Thyroid gland (tissue), 4 donors: ENCODE data around the gene CLMN. TPM values are rescaled to one million over a fixed set of nuclear protein-coding genes. Genes with fewer than 3 reads are reported as not detected.

Source experiments
- DNase-seq, 2 donors: peaks; one replicate each; pipeline ENCODE4 v3.0.0-alpha.2; 2019
- H3K27ac ChIP-seq, 3 donors: fragments of 200-600 bp; sonication (generic); 1 replicate in 2 of 3; 2 replicates in 1 of 3; pipeline ENCODE4 v1.5.1; 2016 to 2019; ENCODE audit warnings: mild to moderate bottlenecking in 1 of 3, moderate library complexity in 1 of 3
- H3K27me3 ChIP-seq: fragments of 200-600 bp; sonication (generic); one replicate; pipeline ENCODE4 v1.5.1; 2019
- H3K36me3 ChIP-seq, 2 donors: fragments of 200-600 bp; sonication (generic); one replicate each; pipeline ENCODE4 v1.5.1; 2016 to 2019
- H3K4me1 ChIP-seq, 2 donors: fragments of 200-600 bp; sonication (generic); one replicate each; pipeline ENCODE4 v1.5.1; 2017 to 2019
- H3K4me3 ChIP-seq, 3 donors: fragments of 200-600 bp; sonication (generic); replicated peaks in 1 of 3; 1 replicate in 2 of 3; 2 replicates in 1 of 3; pipeline ENCODE4 v1.5.1; 2016; ENCODE audit warnings: mild to moderate bottlenecking in 1 of 3
- H3K9me3 ChIP-seq: fragments of 200-600 bp; sonication (generic); one replicate; pipeline ENCODE4 v1.5.1; 2017
- POLR2A ChIP-seq, 2 donors: fragments of 450-650 bp; IDR thresholded peaks; one replicate each; pipeline ENCODE4 v1.6.1; 2017; ENCODE audit warnings: antibody characterized with exemption in 2 of 2, mild to moderate bottlenecking in 2 of 2, moderate library complexity in 1 of 2
- WGBS, 2 donors: methylation state at CpG; one replicate each; pipeline ENCODE4 v1.1.5; 2017; 5-methylcytosine and 5-hydroxymethylcytosine counted together
- intact Hi-C: fragments of 100-400 bp; cut with DNase I; formaldehyde crosslinking; loops from one replicate; pipeline ENCODE4 v1.15.1; 2023
- total RNA-seq, 4 donors: library from RNA; depleted of rRNA; stranded (reverse); fragments of >200 nt; gene quantifications; one replicate each; pipeline ENCODE4 v1.2.3, GENCODE V29; 2016
- TF ChIP-seq, protein P1 (sequence below), 6 experiments: fragments of 200-600 bp in 3 of 6; fragments of 450-650 bp in 3 of 6; sonication (generic) in 3 of 6; IDR thresholded peaks; one replicate each; pipeline ENCODE4 v1.5.1; 2016 to 2019; ENCODE audit warnings: antibody characterized with exemption in 6 of 6, mild to moderate bottlenecking in 2 of 6, inconsistent platforms in 1 of 6, moderate library complexity in 1 of 6

The CLMN gene
- total RNA-seq, 4 donors from 2014 or later, result 15.3 to 29.9 (median 17.8) TPM

DNA sequence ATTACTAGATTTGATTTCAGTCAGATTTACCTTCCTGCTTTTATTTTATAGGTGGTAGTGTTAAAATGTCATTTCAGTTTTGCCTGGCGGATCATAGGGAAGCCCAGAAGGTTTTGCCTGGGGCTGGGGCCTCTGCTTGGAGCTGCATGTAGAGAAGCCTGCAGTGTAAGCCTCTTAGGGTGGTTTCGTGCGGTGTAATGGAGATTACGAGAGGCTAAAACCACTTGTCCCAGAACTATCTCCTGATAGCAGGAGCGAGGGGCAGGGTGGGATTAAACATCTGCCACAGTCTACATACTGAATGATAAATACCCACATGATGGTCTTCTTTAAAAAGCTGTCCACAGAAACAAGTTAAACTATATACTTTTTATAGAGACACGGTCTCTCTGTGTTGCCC is 127.4 kb downstream of the CLMN start:
- DNase-seq, result no peak
- intact Hi-C loops, result no loop called here
- no peak overlapping the region for H3K4me3 ChIP-seq
- H3K9me3 ChIP-seq, result no peaks in the 10 kb centered on the region
- H3K27ac ChIP-seq, result no peak overlapping the region
- 94 to 99% methylated on average over 6 of the region's 6 CpGs for WGBS, 2 donors
- H3K27me3 ChIP-seq, result no peaks in the 10 kb centered on the region
- H3K4me1 ChIP-seq, result peaks cover 29 to 34% of the 10 kb centered on the region in 2 donors
- H3K36me3 ChIP-seq, result no peaks in the 10 kb centered on the region
- no peak for TF ChIP-seq POLR2A (IDR thresholded peaks at IDR 0.05)
- TF ChIP-seq, protein P1, sequence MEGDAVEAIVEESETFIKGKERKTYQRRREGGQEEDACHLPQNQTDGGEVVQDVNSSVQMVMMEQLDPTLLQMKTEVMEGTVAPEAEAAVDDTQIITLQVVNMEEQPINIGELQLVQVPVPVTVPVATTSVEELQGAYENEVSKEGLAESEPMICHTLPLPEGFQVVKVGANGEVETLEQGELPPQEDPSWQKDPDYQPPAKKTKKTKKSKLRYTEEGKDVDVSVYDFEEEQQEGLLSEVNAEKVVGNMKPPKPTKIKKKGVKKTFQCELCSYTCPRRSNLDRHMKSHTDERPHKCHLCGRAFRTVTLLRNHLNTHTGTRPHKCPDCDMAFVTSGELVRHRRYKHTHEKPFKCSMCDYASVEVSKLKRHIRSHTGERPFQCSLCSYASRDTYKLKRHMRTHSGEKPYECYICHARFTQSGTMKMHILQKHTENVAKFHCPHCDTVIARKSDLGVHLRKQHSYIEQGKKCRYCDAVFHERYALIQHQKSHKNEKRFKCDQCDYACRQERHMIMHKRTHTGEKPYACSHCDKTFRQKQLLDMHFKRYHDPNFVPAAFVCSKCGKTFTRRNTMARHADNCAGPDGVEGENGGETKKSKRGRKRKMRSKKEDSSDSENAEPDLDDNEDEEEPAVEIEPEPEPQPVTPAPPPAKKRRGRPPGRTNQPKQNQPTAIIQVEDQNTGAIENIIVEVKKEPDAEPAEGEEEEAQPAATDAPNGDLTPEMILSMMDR (IDR thresholded peaks at IDR 0.05), result no peak

DNA sequence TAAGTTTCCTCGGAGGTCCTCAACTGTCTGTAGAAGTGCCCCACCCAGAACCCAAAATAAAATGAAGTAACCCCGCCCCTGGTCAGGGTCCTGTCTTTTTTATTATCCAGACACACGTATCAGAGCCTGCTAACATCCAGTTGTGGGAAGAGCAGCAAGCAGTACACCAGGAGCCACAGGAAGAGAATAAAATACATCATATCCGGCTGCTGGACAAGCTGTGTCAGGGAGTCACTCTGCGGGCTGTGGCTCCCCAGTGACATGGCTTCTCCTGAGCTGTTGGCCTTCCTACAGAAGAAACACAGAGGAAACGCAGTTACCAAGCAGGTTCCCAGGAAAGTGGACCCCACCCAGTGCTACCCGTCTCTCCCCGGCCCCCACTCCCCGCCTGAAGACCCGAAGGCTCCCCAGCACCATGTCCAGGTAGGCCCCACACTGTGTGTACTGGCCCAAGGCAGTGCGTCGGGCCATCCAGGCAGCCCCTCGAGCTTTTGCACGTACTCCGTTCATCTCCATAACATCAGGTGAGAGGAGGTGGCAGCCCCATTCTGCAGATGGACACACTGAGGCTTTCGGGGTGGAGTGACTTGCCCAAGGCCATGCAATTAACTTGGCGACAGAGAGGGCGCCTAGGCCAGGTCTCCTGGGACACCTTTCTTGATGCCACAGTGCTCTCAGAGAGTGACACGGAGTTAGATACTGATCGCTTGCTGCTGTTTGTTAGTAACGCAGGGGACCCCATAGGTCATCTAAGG is 128.1 kb downstream of the CLMN start:
- no peak for DNase-seq
- Histone ChIP-seq H3K4me1 (peaks cover 23 to 28% of the 10 kb centered on the region in 2 donors), H3K4me3 (no peak overlapping the region), H3K27me3 (no peaks in the 10 kb centered on the region), H3K27ac (no peak overlapping the region), H3K36me3 (no peaks in the 10 kb centered on the region), H3K9me3 (no peaks in the 10 kb centered on the region)
- 88 to 89% methylated on average over 21 of the region's 21 CpGs for WGBS, 2 donors
- TF ChIP-seq POLR2A (IDR thresholded peaks at IDR 0.05), result no peak
- TF ChIP-seq, protein P1 (IDR thresholded peaks at IDR 0.05), result no peak
- intact Hi-C loops, result no loop called here

DNA sequence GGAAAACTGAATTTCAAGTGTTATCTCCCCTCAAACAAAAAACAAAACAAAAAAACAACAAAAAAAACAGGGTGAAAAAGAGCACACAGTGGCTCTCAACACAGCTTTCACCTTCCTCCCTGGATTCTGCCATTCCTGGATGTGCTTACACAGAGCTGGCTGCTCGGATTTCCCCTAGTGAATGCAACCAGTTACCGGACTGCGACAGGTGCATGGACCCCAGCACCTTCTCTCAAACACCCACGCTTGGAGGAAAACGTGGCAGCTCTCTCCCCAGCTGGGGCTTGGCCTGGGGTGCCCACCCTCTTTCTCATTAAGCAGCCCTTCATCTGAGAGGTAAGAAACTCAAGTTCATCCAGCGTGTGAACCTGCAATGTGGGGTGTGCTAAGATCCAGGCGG is 128.9 kb downstream of the CLMN start:
- H3K9me3 ChIP-seq, result no peaks in the 10 kb centered on the region
- intact Hi-C loops, result no loop called here
- H3K4me3 ChIP-seq, result no peak overlapping the region
- WGBS, 2 donors, result 86 to 88% methylated on average over 7 of the region's 7 CpGs
- no peak for DNase-seq
- peaks cover 23 to 28% of the 10 kb centered on the region in 2 donors for H3K4me1 ChIP-seq
- H3K27me3 ChIP-seq, result no peaks in the 10 kb centered on the region
- TF ChIP-seq, protein P1 (IDR thresholded peaks at IDR 0.05), result no peak
- TF ChIP-seq POLR2A (IDR thresholded peaks at IDR 0.05), result no peak
- peak overlapping the region; percentile 9 to 44 (median 33) for H3K27ac ChIP-seq
- no peaks in the 10 kb centered on the region for H3K36me3 ChIP-seq

DNA sequence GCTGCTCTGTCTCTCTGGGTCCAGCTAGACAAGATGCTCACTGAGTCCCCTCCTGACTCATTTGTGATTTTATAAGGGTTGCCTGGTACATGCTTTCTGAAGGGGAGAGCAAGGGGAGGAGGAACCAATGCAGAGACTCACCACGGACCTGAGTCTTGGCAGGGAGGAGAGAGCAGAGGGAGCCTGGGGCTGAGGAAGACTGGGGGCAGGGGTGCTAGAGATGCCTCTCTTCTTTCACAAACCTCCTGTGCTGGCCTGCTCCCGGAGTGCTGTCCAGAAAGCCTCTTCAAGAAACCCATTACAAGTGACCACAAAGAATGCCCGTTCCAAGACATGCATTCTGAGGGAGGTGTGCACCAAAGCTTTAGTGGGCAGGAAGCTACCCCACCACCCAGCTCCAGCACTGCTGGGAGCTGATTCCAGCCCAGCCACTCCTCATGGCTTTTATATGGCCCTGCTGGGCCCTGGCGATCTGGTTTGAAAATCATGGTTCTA is 129.3 kb downstream of the CLMN start:
- DNase-seq, result peak; percentile 53 to 60
- 36 to 47% methylated on average over 4 of the region's 4 CpGs for WGBS, 2 donors
- intact Hi-C loops, result no loop called here

More for the DNA sequence above, 129.3 kb downstream of the CLMN start:
- no peaks in the 10 kb centered on the region for H3K27me3 ChIP-seq
- peaks cover 28 to 32% of the 10 kb centered on the region in 2 donors for H3K4me1 ChIP-seq
- H3K9me3 ChIP-seq, result no peaks in the 10 kb centered on the region
- H3K36me3 ChIP-seq, result no peaks in the 10 kb centered on the region
- TF ChIP-seq, protein P1 (IDR thresholded peaks at IDR 0.05), result no peak
- no peak for TF ChIP-seq POLR2A (IDR thresholded peaks at IDR 0.05)
- peak overlapping the region; percentile 9 to 44 (median 33) for H3K27ac ChIP-seq
- H3K4me3 ChIP-seq, result no peak overlapping the region
